CD14-positive monocyte (primary cell): ENCODE results near the gene GTF2B. TPM values are rescaled to one million over a fixed set of nuclear protein-coding genes. Genes with fewer than 3 reads are reported as not detected.
"Not testable (repeated sequence)": the region's sequence is repeated elsewhere in the genome, so short reads cannot be mapped to it uniquely, and the experiment has no call there.

Experiments used
- DNase-seq, 3 donors: peaks; one replicate each; pipeline ENCODE4 v3.0.0-alpha.2; 2011 to 2022
- H2AFZ ChIP-seq: 2 replicates; pipeline ENCODE4 v1.6.0; 2012; ENCODE audit warnings: mild to moderate bottlenecking, low read depth, low read length, inconsistent platforms; ENCODE audit not compliant: insufficient read depth, poor library complexity, severe bottlenecking
- H3K27ac ChIP-seq, 2 donors: 1 replicate in 1 of 2; 2 replicates in 1 of 2; pipeline ENCODE4 v1.5.1; 2012 to 2013; ENCODE audit warnings: low read length in 2 of 2, control low read depth in 1 of 2, inconsistent platforms in 1 of 2, low read depth in 1 of 2, mild to moderate bottlenecking in 1 of 2
- H3K27me3 ChIP-seq, 2 donors: one replicate each; pipeline versions ENCODE4 v1.6.0 to v1.6.1; 2011 to 2013; ENCODE audit warnings: low read length in 2 of 2; ENCODE audit not compliant: control insufficient read depth in 2 of 2, insufficient read depth in 2 of 2
- H3K36me3 ChIP-seq, 2 donors: replicated peaks in 1 of 2; 1 replicate in 1 of 2; 2 replicates in 1 of 2; pipeline versions ENCODE4 v1.5.1 to v1.6.1; 2012 to 2013; ENCODE audit warnings: low read length in 2 of 2, control low read depth in 1 of 2, inconsistent platforms in 1 of 2, mild to moderate bottlenecking in 1 of 2; ENCODE audit not compliant: insufficient read depth in 2 of 2, control insufficient read depth in 1 of 2
- H3K4me1 ChIP-seq, 2 donors: 1 replicate in 1 of 2; 2 replicates in 1 of 2; pipeline versions ENCODE4 v1.5.1 to v1.6.1; 2012 to 2013; ENCODE audit warnings: low read length in 2 of 2, control low read depth in 1 of 2, inconsistent platforms in 1 of 2, mild to moderate bottlenecking in 1 of 2, moderate library complexity in 1 of 2; ENCODE audit not compliant: insufficient read depth in 2 of 2, control insufficient read depth in 1 of 2
- H3K4me2 ChIP-seq: replicated peaks from 2 replicates; pipeline ENCODE3; 2012; ENCODE audit warnings: low read length, moderate library complexity, mild to moderate bottlenecking; ENCODE audit not compliant: poor library complexity, severe bottlenecking; ENCODE audit errors: extremely low read depth
- H3K4me3 ChIP-seq, 3 experiments: fragments of 200-600 bp in 1 of 3; sonication (generic) in 1 of 3; replicated peaks in 1 of 3; 1 replicate in 2 of 3; 2 replicates in 1 of 3; pipeline ENCODE4 v1.5.1; 2011 to 2013; ENCODE audit warnings: low read length in 3 of 3, mild to moderate bottlenecking in 3 of 3, control low read depth in 2 of 3, low read depth in 2 of 3, inconsistent platforms in 1 of 3, moderate library complexity in 1 of 3
- H3K79me2 ChIP-seq: 2 replicates; pipeline ENCODE4 v1.6.0; 2012; ENCODE audit warnings: mild to moderate bottlenecking, control low read depth, inconsistent platforms, low read length, moderate library complexity; ENCODE audit not compliant: insufficient read depth
- H3K9ac ChIP-seq: 2 replicates; pipeline ENCODE4 v1.6.0; 2017; ENCODE audit warnings: low read length, mild to moderate bottlenecking; ENCODE audit not compliant: insufficient read depth, poor library complexity, severe bottlenecking
- H3K9me3 ChIP-seq, 2 donors: replicated peaks in 1 of 2; 1 replicate in 1 of 2; 2 replicates in 1 of 2; pipeline versions ENCODE4 v1.5.1 to v1.6.1; 2012 to 2013; ENCODE audit warnings: low read length in 2 of 2, control low read depth in 1 of 2; ENCODE audit not compliant: control insufficient read depth in 1 of 2, insufficient read depth in 1 of 2
- H4K20me1 ChIP-seq: 2 replicates; pipeline ENCODE4 v1.6.0; 2012; ENCODE audit warnings: mild to moderate bottlenecking, low read length, control low read depth, moderate library complexity; ENCODE audit not compliant: insufficient read depth
- H3K27ac Mint-ChIP-seq, 7 donors: one replicate each; pipeline ENCODE4 v1.8.0; 2020; ENCODE audit warnings: mild to moderate bottlenecking in 7 of 7, mixed read lengths in 7 of 7, moderate library complexity in 6 of 7, inconsistent platforms in 2 of 7
- H3K27me3 Mint-ChIP-seq, 3 donors: one replicate each; pipeline ENCODE4 v1.8.0; 2021 to 2022; ENCODE audit warnings: low read depth in 3 of 3, mild to moderate bottlenecking in 3 of 3, mixed read lengths in 3 of 3, moderate library complexity in 3 of 3, inconsistent platforms in 1 of 3
- H3K36me3 Mint-ChIP-seq, 2 donors: one replicate each; pipeline ENCODE4 v1.8.0; 2020; ENCODE audit warnings: mixed read lengths in 2 of 2, inconsistent platforms in 1 of 2, mild to moderate bottlenecking in 1 of 2
- H3K4me1 Mint-ChIP-seq: one replicate; pipeline ENCODE4 v1.8.0; 2020; ENCODE audit warnings: mild to moderate bottlenecking, mixed read lengths
- H3K4me3 Mint-ChIP-seq, 2 donors: one replicate each; pipeline ENCODE4 v1.8.0; 2020; ENCODE audit warnings: mild to moderate bottlenecking in 2 of 2, mixed read lengths in 2 of 2, moderate library complexity in 1 of 2
- H3K9me3 Mint-ChIP-seq, 7 donors: one replicate each; pipeline ENCODE4 v1.8.0; 2020 to 2022; ENCODE audit warnings: mixed read lengths in 7 of 7, mild to moderate bottlenecking in 6 of 7, moderate library complexity in 6 of 7, inconsistent platforms in 2 of 7
- CTCF ChIP-seq: fragments of 200-600 bp; IDR thresholded peaks from one replicate; pipeline ENCODE4 v1.8.0; 2022; ENCODE audit warnings: antibody characterized with exemption, mild to moderate bottlenecking
- WGBS: methylation state at CpG from one replicate; pipeline ENCODE4 v1.1.5; 2013; ENCODE audit warnings: missing lambda C conversion rate; ENCODE audit not compliant: insufficient coverage; 5-methylcytosine and 5-hydroxymethylcytosine counted together
- intact Hi-C, 2 donors: fragments of 100-400 bp; cut with micrococcal nuclease; formaldehyde crosslinking; loops; one replicate each; pipeline versions ENCODE4 v1.15.0 to v1.15.1; 2023
- polyA plus RNA-seq, 3 donors: library from polyadenylated mRNA; depleted of rRNA in 1 of 3; unstranded in 2 of 3; stranded (reverse) in 1 of 3; fragments of 300-500 nt in 2 of 3; fragments of >200 nt in 1 of 3; fragmentation: Illumina TruSeq in 2 of 3; gene quantifications; 1 replicate in 2 of 3; 2 replicates in 1 of 3; pipeline ENCODE4 v1.2.3, GENCODE V29; 2012 to 2021

GTF2B gene
- polyA plus RNA-seq, 3 donors = 26.9 to 46.1 (median 39.2) TPM

GRCh38 chr1:88916883-88917282, 25.5 kb upstream of the GTF2B start:
- no peaks in the 10 kb centered on the region for H3K27me3 ChIP-seq

GRCh38 chr1:88911800-88912199, 20.4 kb upstream of the GTF2B start:
- 91% methylated on average over 7 of the region's 9 CpGs for WGBS
- H3K27me3 ChIP-seq, H3K27ac Mint-ChIP-seq, H4K20me1 ChIP-seq, H3K36me3 Mint-ChIP-seq, H3K4me1 ChIP-seq, H3K27me3 Mint-ChIP-seq, H3K9ac ChIP-seq, H3K79me2 ChIP-seq, H3K36me3 ChIP-seq, H2AFZ ChIP-seq, H3K4me3 Mint-ChIP-seq, intact Hi-C loops, H3K4me3 ChIP-seq, H3K4me2 ChIP-seq, DNase-seq, H3K27ac ChIP-seq, H3K4me1 Mint-ChIP-seq: not testable (repeated sequence)
- peaks cover 6 to 28% (median 19%) of the 10 kb centered on the region in 7 donors for H3K9me3 Mint-ChIP-seq
- H3K9me3 ChIP-seq = peaks cover 0 to 10% of the 10 kb centered on the region in 2 donors

More at GRCh38 chr1:88916883-88917282, 25.5 kb upstream of the GTF2B start:
- H3K4me3 ChIP-seq = no peak overlapping the region
- no peaks in the 10 kb centered on the region for H3K79me2 ChIP-seq
- no peak for TF ChIP-seq CTCF
- DNase-seq = no peak
- H4K20me1 ChIP-seq = no peaks in the 10 kb centered on the region
- intact Hi-C loops = no loop called here
- Mint-ChIP-seq H3K27ac (no peak overlapping the region), H3K9me3 (peaks cover 25 to 59% (median 44%) of the 10 kb centered on the region in 7 donors), H3K4me3 (no peak overlapping the region), H3K27me3 (peaks cover 0 to 3% (median 2%) of the 10 kb centered on the region in 3 donors), H3K4me1 (no peaks in the 10 kb centered on the region), H3K36me3 (peaks cover 34 to 35% of the 10 kb centered on the region in 2 donors)
- no peak overlapping the region for H3K4me2 ChIP-seq
- H2AFZ ChIP-seq = no peak overlapping the region
- peaks cover 20 to 35% of the 10 kb centered on the region in 2 donors for H3K36me3 ChIP-seq
- no peak overlapping the region for H3K9ac ChIP-seq
- H3K27ac ChIP-seq = no peak overlapping the region
- no peaks in the 10 kb centered on the region for H3K4me1 ChIP-seq
- WGBS = no CpG with 5 or more reads among the region's 1 CpG
- peaks cover 23 to 38% of the 10 kb centered on the region in 2 donors for H3K9me3 ChIP-seq
